Measurements from ENCODE around the gene RFNG.

RFNG gene

GRCh38 chr17:82097184-82097918 is 45.7 kb upstream of the RFNG start:
- WGBS, 2 donors (ENCODE audit: extremely low coverage in 2 of 2, insufficient read length in 2 of 2, insufficient replicate concordance in 1 of 2): no CpG with 5 or more reads among the region's 77 CpGs
- Histone ChIP-seq H3K4me1 (ENCODE audit: control insufficient read depth in 2 of 2, insufficient read depth in 1 of 2, low read depth in 1 of 2, low read length in 2 of 2) (peaks cover 40 to 41% of the 10 kb centered on the region in 2 donors), H3K4me3 (ENCODE audit: low read length in 2 of 2) (peak overlapping the region; percentile 94 to 97), H3K23ac (ENCODE audit: low read depth, low read length, poor library complexity) (peak overlapping the region; percentile 99), H2AFZ (ENCODE audit: low read length) (peak overlapping the region; percentile 66), H3K4me2 (ENCODE audit: insufficient read depth, low read length, poor library complexity, severe bottlenecking) (peak overlapping the region; percentile 87), H2BK12ac (ENCODE audit: low read length) (no peak overlapping the region), H2AK5ac (ENCODE audit: low read depth, low read length) (peak overlapping the region; percentile 94), H3K18ac (ENCODE audit: low read length) (peak overlapping the region; percentile 95), H3K14ac (ENCODE audit: low read length) (peak overlapping the region; percentile 94), H3K9me3 (replicated peaks in 1 of 2; ENCODE audit: control insufficient read depth in 2 of 2, insufficient read depth in 1 of 2, low read depth in 1 of 2, low read length in 2 of 2) (peaks cover 0 to 3% of the 10 kb centered on the region in 2 donors), H3K27me3 (ENCODE audit: control insufficient read depth in 3 of 3, insufficient read depth in 3 of 3, low read depth in 1 of 3, low read length in 3 of 3) (no peaks in the 10 kb centered on the region), H3K9ac (ENCODE audit: low read depth, low read length, poor library complexity) (peak overlapping the region; percentile 98), H2BK5ac (ENCODE audit: low read length) (peak overlapping the region; percentile 99), H4K91ac (ENCODE audit: low read depth, low read length, poor library complexity) (no peak overlapping the region), H2BK15ac (ENCODE audit: low read length) (peak overlapping the region; percentile 78), H4K8ac (ENCODE audit: low read depth, low read length) (no peak overlapping the region), H2BK120ac (ENCODE audit: low read depth, low read length) (peak overlapping the region; percentile 54), H3K4ac (ENCODE audit: low read length) (peak overlapping the region; percentile 53), H3K79me1 (ENCODE audit: low read depth, low read length) (peaks cover 37% of the 10 kb centered on the region), H3K27ac (replicated peaks; ENCODE audit: low read length) (peak overlapping the region; percentile 67), H3K36me3 (replicated peaks in 1 of 2; ENCODE audit: control insufficient read depth in 2 of 2, insufficient read depth in 2 of 2, low read length in 2 of 2) (peaks cover 33 to 47% of the 10 kb centered on the region in 2 donors)
- no peak for DNase-seq (ENCODE audit: low spot score)

DNA sequence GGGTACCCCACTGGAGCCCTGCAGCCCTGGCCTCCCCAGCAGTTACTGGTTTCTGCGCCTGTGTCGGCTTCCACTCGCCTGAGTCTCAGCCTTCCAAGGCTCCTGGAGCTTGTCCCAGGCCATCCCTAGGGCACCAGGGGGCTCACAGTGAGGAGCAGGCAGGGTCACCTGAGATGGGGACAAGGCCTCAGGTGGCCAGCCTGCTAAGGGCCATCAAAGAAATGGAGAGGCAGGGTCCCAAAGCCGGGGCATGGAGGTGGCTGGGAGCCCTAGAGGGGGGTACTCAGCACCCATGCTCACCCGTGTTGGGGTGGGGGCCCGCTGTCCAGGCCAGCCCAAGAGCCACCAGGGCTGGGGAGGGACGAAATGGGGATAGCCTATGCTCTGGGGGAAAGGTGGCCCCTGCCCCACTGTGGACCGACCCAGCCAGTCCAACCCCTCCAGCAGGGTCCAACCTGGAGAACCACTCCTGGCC is 45.1 kb upstream of the RFNG start:
- peak overlapping the region; percentile 98 for H3K9ac ChIP-seq (ENCODE audit: low read depth, low read length, poor library complexity)
- peak overlapping the region; percentile 87 for H3K4me2 ChIP-seq (ENCODE audit: insufficient read depth, low read length, poor library complexity, severe bottlenecking)
- H3K4ac ChIP-seq (ENCODE audit: low read length): no peak overlapping the region
- no peak overlapping the region for H4K8ac ChIP-seq (ENCODE audit: low read depth, low read length)
- H2BK15ac ChIP-seq (ENCODE audit: low read length): peak overlapping the region; percentile 78
- H2BK12ac ChIP-seq (ENCODE audit: low read length): no peak overlapping the region
- WGBS, 2 donors (ENCODE audit: extremely low coverage in 2 of 2, insufficient read length in 2 of 2, insufficient replicate concordance in 1 of 2): no CpG with 5 or more reads among the region's 8 CpGs
- peak overlapping the region; percentile 94 for H2AK5ac ChIP-seq (ENCODE audit: low read depth, low read length)
- H4K91ac ChIP-seq (ENCODE audit: low read depth, low read length, poor library complexity): no peak overlapping the region
- peaks cover 35 to 37% of the 10 kb centered on the region in 2 donors for H3K4me1 ChIP-seq (ENCODE audit: control insufficient read depth in 2 of 2, insufficient read depth in 1 of 2, low read depth in 1 of 2, low read length in 2 of 2)
- H3K4me3 ChIP-seq (ENCODE audit: low read length in 2 of 2): peak overlapping the region; percentile 94 to 97
- no peaks in the 10 kb centered on the region for H3K27me3 ChIP-seq (ENCODE audit: control insufficient read depth in 3 of 3, insufficient read depth in 3 of 3, low read depth in 1 of 3, low read length in 3 of 3)
- H3K14ac ChIP-seq (ENCODE audit: low read length): peak overlapping the region; percentile 94
- DNase-seq (ENCODE audit: low spot score): no peak
- peak overlapping the region; percentile 95 for H3K18ac ChIP-seq (ENCODE audit: low read length)
- H3K23ac ChIP-seq (ENCODE audit: low read depth, low read length, poor library complexity): peak overlapping the region; percentile 99
- peaks cover 39 to 53% of the 10 kb centered on the region in 2 donors for H3K36me3 ChIP-seq (replicated peaks in 1 of 2; ENCODE audit: control insufficient read depth in 2 of 2, insufficient read depth in 2 of 2, low read length in 2 of 2)
- H2BK120ac ChIP-seq (ENCODE audit: low read depth, low read length): peak overlapping the region; percentile 54
- H3K27ac ChIP-seq (replicated peaks; ENCODE audit: low read length): no peak overlapping the region
- no peak overlapping the region for H2AFZ ChIP-seq (ENCODE audit: low read length)
- H3K9me3 ChIP-seq (replicated peaks in 1 of 2; ENCODE audit: control insufficient read depth in 2 of 2, insufficient read depth in 1 of 2, low read depth in 1 of 2, low read length in 2 of 2): peaks cover 0 to 3% of the 10 kb centered on the region in 2 donors
- H3K79me1 ChIP-seq (ENCODE audit: low read depth, low read length): peaks cover 43% of the 10 kb centered on the region
- H2BK5ac ChIP-seq (ENCODE audit: low read length): peak overlapping the region; percentile 99

DNA sequence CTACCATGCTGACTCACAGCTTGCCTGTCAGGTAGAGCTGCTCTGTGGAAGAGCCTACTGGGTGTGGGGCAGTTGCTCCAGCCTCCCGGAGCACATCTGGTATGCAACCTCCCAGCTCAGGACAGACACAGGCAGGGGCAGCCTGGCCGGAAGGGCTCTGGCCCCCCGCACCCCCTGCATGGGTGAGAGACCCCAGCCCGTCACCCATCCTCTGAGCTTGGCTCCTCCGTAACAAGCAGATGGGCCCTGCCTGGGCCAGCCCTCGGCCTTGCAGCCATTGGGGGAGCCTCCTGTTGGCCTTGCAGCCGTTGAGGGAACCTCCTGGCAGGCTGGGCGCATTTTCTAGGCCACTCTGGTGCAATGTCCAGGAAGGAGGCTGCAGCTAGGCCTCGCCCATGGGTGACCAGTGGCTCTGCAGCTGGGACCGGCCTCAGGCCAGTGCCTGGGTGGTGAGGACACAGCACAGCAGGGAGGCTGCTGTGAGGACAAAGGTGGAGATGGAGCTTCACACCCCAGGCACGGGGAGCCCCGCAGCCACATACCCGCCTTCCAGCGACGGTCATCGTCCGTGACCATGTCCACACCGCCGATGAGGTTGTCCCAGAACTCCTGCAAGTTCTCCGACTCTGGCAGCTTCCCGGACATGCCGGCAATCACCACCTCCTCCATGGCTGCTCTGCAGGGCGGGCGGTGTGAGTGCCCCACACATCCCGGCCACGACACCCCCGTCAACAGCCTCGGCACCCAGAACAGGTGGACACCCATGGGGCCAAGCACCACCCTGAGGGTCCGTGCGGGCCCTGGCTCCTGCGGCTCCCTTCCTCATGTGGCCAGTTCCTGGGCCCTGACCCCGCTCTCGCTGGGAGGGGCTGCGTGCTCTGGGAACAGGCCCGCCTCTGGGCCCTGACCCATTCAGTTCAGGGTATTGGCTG is 44.4 kb upstream of the RFNG start:
- no CpG with 5 or more reads among the region's 35 CpGs for WGBS, 2 donors (ENCODE audit: extremely low coverage in 2 of 2, insufficient read length in 2 of 2, insufficient replicate concordance in 1 of 2)
- H3K79me1 ChIP-seq (ENCODE audit: low read depth, low read length): peaks cover 48% of the 10 kb centered on the region
- H2AFZ ChIP-seq (ENCODE audit: low read length): no peak overlapping the region
- no peak overlapping the region for H3K27ac ChIP-seq (replicated peaks; ENCODE audit: low read length)
- H3K36me3 ChIP-seq (replicated peaks in 1 of 2; ENCODE audit: control insufficient read depth in 2 of 2, insufficient read depth in 2 of 2, low read length in 2 of 2): peaks cover 45 to 60% of the 10 kb centered on the region in 2 donors
- H3K9ac ChIP-seq (ENCODE audit: low read depth, low read length, poor library complexity): peak overlapping the region; percentile 98
- no peak overlapping the region for H3K4ac ChIP-seq (ENCODE audit: low read length)
- peak overlapping the region; percentile 94 for H2AK5ac ChIP-seq (ENCODE audit: low read depth, low read length)
- peak overlapping the region; percentile 95 for H3K18ac ChIP-seq (ENCODE audit: low read length)
- H3K14ac ChIP-seq (ENCODE audit: low read length): peak overlapping the region; percentile 94
- H4K91ac ChIP-seq (ENCODE audit: low read depth, low read length, poor library complexity): no peak overlapping the region
- H3K23ac ChIP-seq (ENCODE audit: low read depth, low read length, poor library complexity): peak overlapping the region; percentile 99
- H2BK15ac ChIP-seq (ENCODE audit: low read length): peak overlapping the region; percentile 58
- H3K4me1 ChIP-seq (ENCODE audit: control insufficient read depth in 2 of 2, insufficient read depth in 1 of 2, low read depth in 1 of 2, low read length in 2 of 2): peaks cover 29 to 31% of the 10 kb centered on the region in 2 donors
- H3K27me3 ChIP-seq (ENCODE audit: control insufficient read depth in 3 of 3, insufficient read depth in 3 of 3, low read depth in 1 of 3, low read length in 3 of 3): no peaks in the 10 kb centered on the region
- peaks cover 0 to 3% of the 10 kb centered on the region in 2 donors for H3K9me3 ChIP-seq (replicated peaks in 1 of 2; ENCODE audit: control insufficient read depth in 2 of 2, insufficient read depth in 1 of 2, low read depth in 1 of 2, low read length in 2 of 2)
- H3K4me2 ChIP-seq (ENCODE audit: insufficient read depth, low read length, poor library complexity, severe bottlenecking): peak overlapping the region; percentile 87
- H4K8ac ChIP-seq (ENCODE audit: low read depth, low read length): no peak overlapping the region
- no peak overlapping the region for H2BK120ac ChIP-seq (ENCODE audit: low read depth, low read length)
- H3K4me3 ChIP-seq (ENCODE audit: low read length in 2 of 2): peak overlapping the region; percentile 94 to 97
- DNase-seq (ENCODE audit: low spot score): no peak
- no peak overlapping the region for H2BK12ac ChIP-seq (ENCODE audit: low read length)
- peak overlapping the region; percentile 60 for H2BK5ac ChIP-seq (ENCODE audit: low read length)

Measured in neuronal stem cell (in vitro differentiated cells).